ENCODE data around the gene GPR162. TPM values are rescaled to one million over a fixed set of nuclear protein-coding genes. Genes with fewer than 3 reads are reported as not detected.

The GPR162 gene
- total RNA-seq, 2 donors from 2014 or later = 0.78 TPM; not detected in 1

GRCh38 chr12:6778574-6779550 lies 42.8 kb upstream of the GPR162 start:
- H3K4me1 ChIP-seq = peaks cover 8% of the 10 kb centered on the region
- H3K27me3 ChIP-seq = no peaks in the 10 kb centered on the region
- no peak overlapping the region for H3K4me3 ChIP-seq
- 2 to 3% methylated on average over 25 to 35 of the region's 35 CpGs for WGBS, 2 donors
- H3K27ac ChIP-seq = peak overlapping the region in 2 of 4 donors; percentile 29 to 36
- TF ChIP-seq, protein P1, sequence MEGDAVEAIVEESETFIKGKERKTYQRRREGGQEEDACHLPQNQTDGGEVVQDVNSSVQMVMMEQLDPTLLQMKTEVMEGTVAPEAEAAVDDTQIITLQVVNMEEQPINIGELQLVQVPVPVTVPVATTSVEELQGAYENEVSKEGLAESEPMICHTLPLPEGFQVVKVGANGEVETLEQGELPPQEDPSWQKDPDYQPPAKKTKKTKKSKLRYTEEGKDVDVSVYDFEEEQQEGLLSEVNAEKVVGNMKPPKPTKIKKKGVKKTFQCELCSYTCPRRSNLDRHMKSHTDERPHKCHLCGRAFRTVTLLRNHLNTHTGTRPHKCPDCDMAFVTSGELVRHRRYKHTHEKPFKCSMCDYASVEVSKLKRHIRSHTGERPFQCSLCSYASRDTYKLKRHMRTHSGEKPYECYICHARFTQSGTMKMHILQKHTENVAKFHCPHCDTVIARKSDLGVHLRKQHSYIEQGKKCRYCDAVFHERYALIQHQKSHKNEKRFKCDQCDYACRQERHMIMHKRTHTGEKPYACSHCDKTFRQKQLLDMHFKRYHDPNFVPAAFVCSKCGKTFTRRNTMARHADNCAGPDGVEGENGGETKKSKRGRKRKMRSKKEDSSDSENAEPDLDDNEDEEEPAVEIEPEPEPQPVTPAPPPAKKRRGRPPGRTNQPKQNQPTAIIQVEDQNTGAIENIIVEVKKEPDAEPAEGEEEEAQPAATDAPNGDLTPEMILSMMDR (IDR thresholded peaks at IDR 0.05) = peak; percentile 91 to 99 (median 99)
- peak in 1 of 3 donors; percentile 21 for TF ChIP-seq POLR2A (IDR thresholded peaks at IDR 0.05)
- intact Hi-C loops (cut with DNase I) = no loop called here
- no peaks in the 10 kb centered on the region for H3K9me3 ChIP-seq
- ATAC-seq = peak; percentile 98
- no peaks in the 10 kb centered on the region for H3K36me3 ChIP-seq (replicated peaks in 1 of 2; ENCODE audit: insufficient read depth in 1 of 2, low read depth in 2 of 2)
- DNase-seq = peak; percentile 96 to 97 (median 97)

- intact Hi-C loops (cut with DNase I) = loop anchor here (5.0 kb wide), 1 partner anchor 43 kb away; no protein-coding TSS in a partner anchor
- ATAC-seq (no peak), DNase-seq (no peak)
- H3K4me1 ChIP-seq = peaks cover 8% of the 10 kb centered on the region
- WGBS, 2 donors = 74 to 75% methylated on average over 6 of the region's 6 CpGs
- no peak overlapping the region for H3K27ac ChIP-seq
- H3K27me3 ChIP-seq = no peaks in the 10 kb centered on the region
- TF ChIP-seq POLR2A (IDR thresholded peaks at IDR 0.05) = no peak
- TF ChIP-seq, protein P1 (IDR thresholded peaks at IDR 0.05) = no peak
- H3K9me3 ChIP-seq = no peaks in the 10 kb centered on the region
- H3K4me3 ChIP-seq = no peak overlapping the region
- H3K36me3 ChIP-seq (replicated peaks in 1 of 2; ENCODE audit: insufficient read depth in 1 of 2, low read depth in 2 of 2) = no peaks in the 10 kb centered on the region
These were observed 41.8 kb upstream of the GPR162 start for GRCh38 chr12:6779708-6780432.

- DNase-seq = no peak
- ATAC-seq = no peak
- WGBS, 2 donors = 75 to 82% methylated on average over 6 of the region's 6 CpGs
- no peaks in the 10 kb centered on the region for H3K27me3 ChIP-seq
- no peak overlapping the region for H3K27ac ChIP-seq
- no peak overlapping the region for H3K4me3 ChIP-seq
- no peaks in the 10 kb centered on the region for H3K36me3 ChIP-seq (replicated peaks in 1 of 2; ENCODE audit: insufficient read depth in 1 of 2, low read depth in 2 of 2)
- intact Hi-C loops (cut with DNase I) = loop anchor here (5.0 kb wide), 1 partner anchor 43 kb away; no protein-coding TSS in a partner anchor
- no peaks in the 10 kb centered on the region for H3K9me3 ChIP-seq
- TF ChIP-seq POLR2A (IDR thresholded peaks at IDR 0.05) = no peak
- TF ChIP-seq, protein P1 (IDR thresholded peaks at IDR 0.05) = no peak
- peaks cover 8% of the 10 kb centered on the region for H3K4me1 ChIP-seq
These were observed 41.0 kb upstream of the GPR162 start for GRCh38 chr12:6780573-6780972.

DNA sequence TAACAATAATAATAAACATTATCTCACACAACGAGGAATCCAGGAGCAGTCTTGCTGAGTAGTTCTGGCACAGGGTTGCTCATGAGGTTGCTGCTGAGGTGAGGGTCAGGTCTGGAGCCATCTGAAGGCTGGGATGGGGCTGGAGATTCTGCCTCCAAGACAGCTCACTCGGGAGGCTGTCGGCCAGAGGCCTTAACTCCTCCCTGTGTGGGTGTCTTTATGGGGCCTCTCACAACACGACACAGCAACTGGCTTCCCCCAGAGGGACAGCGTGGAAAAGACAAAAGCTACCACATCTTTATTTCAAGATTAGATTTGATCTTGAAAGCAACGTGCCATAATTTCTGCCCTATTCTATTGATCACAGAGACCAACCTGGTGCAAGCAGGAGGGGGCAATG lies 39.5 kb upstream of the GPR162 start:
- intact Hi-C loops (cut with DNase I) = loop anchor here (5.0 kb wide), 1 partner anchor 45 kb away; no protein-coding TSS in a partner anchor
- H3K4me1 ChIP-seq = peaks cover 8% of the 10 kb centered on the region
- WGBS, 2 donors = 53 to 75% methylated on average over 6 of the region's 6 CpGs

More for the DNA sequence above, 39.5 kb upstream of the GPR162 start:
- no peaks in the 10 kb centered on the region for H3K9me3 ChIP-seq
- no peak overlapping the region for H3K27ac ChIP-seq
- TF ChIP-seq POLR2A (IDR thresholded peaks at IDR 0.05) = no peak
- TF ChIP-seq, protein P1 (IDR thresholded peaks at IDR 0.05) = no peak
- no peaks in the 10 kb centered on the region for H3K36me3 ChIP-seq (replicated peaks in 1 of 2; ENCODE audit: insufficient read depth in 1 of 2, low read depth in 2 of 2)
- H3K27me3 ChIP-seq = no peaks in the 10 kb centered on the region
- no peak overlapping the region for H3K4me3 ChIP-seq
- DNase-seq (no peak), ATAC-seq (no peak)
